Mesothelial cell of epicardium (in vitro differentiated cells): ENCODE data around the gene LRRC42. TPM values are rescaled to one million over a fixed set of nuclear protein-coding genes. Genes with fewer than 3 reads are reported as not detected.
"Not testable (repeated sequence)": the region's sequence is repeated elsewhere in the genome, so short reads cannot be mapped to it uniquely, and the experiment has no call there.

Experiments used
- DNase-seq, 2 experiments: peaks; one replicate each; pipeline ENCODE4 v3.0.0; 2021; ENCODE audit warnings: low spot score in 2 of 2; ENCODE audit not compliant: unreplicated experiment in 2 of 2
- H3K27ac Mint-ChIP-seq: 2 replicates; pipeline ENCODE4 v1.8.0; 2021; ENCODE audit warnings: mixed read lengths
- H3K27me3 Mint-ChIP-seq: 2 replicates; pipeline ENCODE4 v1.8.0; 2021; ENCODE audit warnings: low read depth, mixed read lengths
- H3K36me3 Mint-ChIP-seq: 2 replicates; pipeline ENCODE4 v1.8.0; 2021; ENCODE audit warnings: mixed read lengths
- H3K4me1 Mint-ChIP-seq: 2 replicates; pipeline ENCODE4 v1.8.0; 2021; ENCODE audit warnings: mixed read lengths
- H3K4me3 Mint-ChIP-seq: 2 replicates; pipeline ENCODE4 v1.8.0; 2021; ENCODE audit warnings: mild to moderate bottlenecking, moderate library complexity, mixed read lengths
- H3K9me3 Mint-ChIP-seq: 2 replicates; pipeline ENCODE4 v1.8.0; 2021; ENCODE audit warnings: mixed read lengths
- CTCF ChIP-seq: fragments of 200-600 bp; sonication (generic); IDR thresholded peaks from one replicate; pipeline ENCODE4 v1.5.0; 2021; ENCODE audit warnings: antibody characterized with exemption; ENCODE audit not compliant: unreplicated experiment
- total RNA-seq: library from RNA; stranded (reverse); gene quantifications from 3 replicates; pipeline ENCODE4 v1.2.1, GENCODE V29; 2021

The LRRC42 gene
- total RNA-seq, 1 donor from 2014 or later = 43.2 TPM

GRCh38 chr1:54003249-54003646 lies 57.1 kb downstream of the LRRC42 start:
- peaks cover 14% of the 10 kb centered on the region for H3K4me1 Mint-ChIP-seq
- DNase-seq = no peak
- H3K27ac Mint-ChIP-seq = no peak overlapping the region
- no peaks in the 10 kb centered on the region for H3K36me3 Mint-ChIP-seq
- no peak for TF ChIP-seq CTCF
- peaks cover 5% of the 10 kb centered on the region for H3K27me3 Mint-ChIP-seq
- H3K9me3 Mint-ChIP-seq = peaks cover 12% of the 10 kb centered on the region
- no peak overlapping the region for H3K4me3 Mint-ChIP-seq

- H3K36me3 Mint-ChIP-seq, H3K27me3 Mint-ChIP-seq, H3K4me3 Mint-ChIP-seq, H3K27ac Mint-ChIP-seq, DNase-seq: not testable (repeated sequence)
- peaks cover 14% of the 10 kb centered on the region for H3K4me1 Mint-ChIP-seq
- peaks cover 12% of the 10 kb centered on the region for H3K9me3 Mint-ChIP-seq
Observed at GRCh38 chr1:54003750-54004480, 57.8 kb downstream of the LRRC42 start.

GRCh38 chr1:54004481-54005049 lies 58.4 kb downstream of the LRRC42 start:
- Mint-ChIP-seq H3K27me3 (peaks cover 5% of the 10 kb centered on the region), H3K4me1 (peaks cover 14% of the 10 kb centered on the region), H3K9me3 (peaks cover 12% of the 10 kb centered on the region), H3K36me3 (no peaks in the 10 kb centered on the region), H3K4me3 (no peak overlapping the region), H3K27ac (no peak overlapping the region)
- DNase-seq = no peak
- TF ChIP-seq CTCF = no peak

GRCh38 chr1:54006508-54006907 lies 60.4 kb downstream of the LRRC42 start:
- Mint-ChIP-seq H3K4me3 (no peak overlapping the region), H3K9me3 (peaks cover 12% of the 10 kb centered on the region), H3K4me1 (peaks cover 12% of the 10 kb centered on the region), H3K36me3 (no peaks in the 10 kb centered on the region), H3K27me3 (peaks cover 11% of the 10 kb centered on the region), H3K27ac (no peak overlapping the region)
- no peak for DNase-seq
- no peak for TF ChIP-seq CTCF

GRCh38 chr1:54007613-54008012 lies 61.5 kb downstream of the LRRC42 start:
- no peak overlapping the region for H3K27ac Mint-ChIP-seq
- TF ChIP-seq CTCF = no peak
- no peaks in the 10 kb centered on the region for H3K36me3 Mint-ChIP-seq
- no peak overlapping the region for H3K4me3 Mint-ChIP-seq
- peaks cover 1% of the 10 kb centered on the region for H3K4me1 Mint-ChIP-seq
- peaks cover 14% of the 10 kb centered on the region for H3K27me3 Mint-ChIP-seq
- DNase-seq = no peak
- peaks cover 12% of the 10 kb centered on the region for H3K9me3 Mint-ChIP-seq

- H3K9me3 Mint-ChIP-seq = peaks cover 4% of the 10 kb centered on the region
- H3K4me3 Mint-ChIP-seq = no peak overlapping the region
- TF ChIP-seq CTCF = no peak
Observed at GRCh38 chr1:54008876-54009275, 62.7 kb downstream of the LRRC42 start.

More at GRCh38 chr1:54008876-54009275, 62.7 kb downstream of the LRRC42 start:
- no peak for DNase-seq
- Mint-ChIP-seq H3K27me3 (peaks cover 9% of the 10 kb centered on the region), H3K27ac (no peak overlapping the region), H3K4me1 (peaks cover 3% of the 10 kb centered on the region), H3K36me3 (no peaks in the 10 kb centered on the region)
